Cardiac septum (tissue), 1 donor: ENCODE data around the gene ERBB4. TPM values are rescaled to one million over a fixed set of nuclear protein-coding genes. Genes with fewer than 3 reads are reported as not detected.
"Not testable (repeated sequence)": the region's sequence is repeated elsewhere in the genome, so short reads cannot be mapped to it uniquely, and the experiment has no call there.

ENCODE experiments used
- DNase-seq: peaks from one replicate; pipeline ENCODE4 v3.0.0-alpha.2; 2020; ENCODE audit warnings: low spot score
- intact Hi-C: fragments of 100-400 bp; cut with DNase I; formaldehyde crosslinking; loops from one replicate; pipeline ENCODE4 v1.14.0; 2022
- total RNA-seq: library from RNA; stranded (reverse); fragmentation: NEBNext Ultra II Directional; extraction: Animal tissue kit (Norgen Biotek cat#: 25700); gene quantifications from one replicate; pipeline ENCODE4 v1.2.1, GENCODE V29; 2021
- donor health status: DM: no; HTN: no; CAD: no.

The ERBB4 gene
- total RNA-seq, 1 donor from 2014 or later = 13.8 TPM

GRCh38 chr2:212050871-212051270 lies 487.7 kb downstream of the ERBB4 start:
- no peak for DNase-seq
- intact Hi-C loops = no loop called here

- no peak for DNase-seq
- intact Hi-C loops = no loop called here
These were observed 496.0 kb downstream of the ERBB4 start for GRCh38 chr2:212042562-212042961.

GRCh38 chr2:212037062-212037461 lies 501.5 kb downstream of the ERBB4 start:
- intact Hi-C loops = no loop called here

GRCh38 chr2:212034841-212035585 lies 503.6 kb downstream of the ERBB4 start:
- DNase-seq = no peak
- intact Hi-C loops = no loop called here

More at GRCh38 chr2:212037062-212037461, 501.5 kb downstream of the ERBB4 start:
- DNase-seq = no peak

- intact Hi-C loops = no loop called here
- no peak for DNase-seq
These were observed 504.7 kb downstream of the ERBB4 start for GRCh38 chr2:212033888-212034287.

- intact Hi-C loops = no loop called here
These were observed 505.9 kb downstream of the ERBB4 start for GRCh38 chr2:212032536-212033219.

GRCh38 chr2:212032032-212032431 lies 506.6 kb downstream of the ERBB4 start:
- intact Hi-C loops = no loop called here
- no peak for DNase-seq

More at GRCh38 chr2:212032536-212033219, 505.9 kb downstream of the ERBB4 start:
- DNase-seq = no peak

- intact Hi-C loops = no loop called here
- no peak for DNase-seq
These were observed 507.9 kb downstream of the ERBB4 start for GRCh38 chr2:212030709-212031108.

- intact Hi-C loops = no loop called here
- no peak for DNase-seq
These were observed 509.7 kb downstream of the ERBB4 start for GRCh38 chr2:212028798-212029394.

- intact Hi-C loops = no loop called here
- DNase-seq = no peak
These were observed 510.6 kb downstream of the ERBB4 start for GRCh38 chr2:212027681-212028628.

GRCh38 chr2:212024040-212024439 lies 514.6 kb downstream of the ERBB4 start:
- DNase-seq = no peak
- intact Hi-C loops = no loop called here

GRCh38 chr2:212022966-212023365 lies 515.6 kb downstream of the ERBB4 start:
- DNase-seq = no peak
- intact Hi-C loops = no loop called here

GRCh38 chr2:212021947-212022346 lies 516.7 kb downstream of the ERBB4 start:
- no peak for DNase-seq
- intact Hi-C loops = no loop called here

GRCh38 chr2:212015588-212015987 lies 523.0 kb downstream of the ERBB4 start:
- intact Hi-C loops = no loop called here
- no peak for DNase-seq

GRCh38 chr2:212013626-212014025 lies 525.0 kb downstream of the ERBB4 start:
- DNase-seq = no peak
- intact Hi-C loops = no loop called here

- intact Hi-C loops, DNase-seq: not testable (repeated sequence)
These were observed 528.3 kb downstream of the ERBB4 start for GRCh38 chr2:212010305-212010704.

- intact Hi-C loops = loop anchor here (10.0 kb wide), 1 partner anchor 537 kb away; no protein-coding TSS in a partner anchor
- no peak for DNase-seq
These were observed 530.6 kb downstream of the ERBB4 start for GRCh38 chr2:212007972-212008371.

- intact Hi-C loops = loop anchor here (10.0 kb wide), 1 partner anchor 540 kb away; no protein-coding TSS in a partner anchor
- DNase-seq = no peak
These were observed 533.4 kb downstream of the ERBB4 start for GRCh38 chr2:212005085-212005671.

GRCh38 chr2:212001325-212001724 lies 537.3 kb downstream of the ERBB4 start:
- intact Hi-C loops = loop anchor here (10.0 kb wide), 1 partner anchor 543 kb away; no protein-coding TSS in a partner anchor
- no peak for DNase-seq
